DMS114 treated with DMSO at 0.1 percent for 48 hours (cell line): ENCODE data around the gene ADGRV1.

Experiments used
- DNase-seq: peaks from one replicate; lab custom pipeline; 2025; ENCODE audit not compliant: unreplicated experiment; lab: John Stamatoyannopoulos, UW

ADGRV1 gene

DNA sequence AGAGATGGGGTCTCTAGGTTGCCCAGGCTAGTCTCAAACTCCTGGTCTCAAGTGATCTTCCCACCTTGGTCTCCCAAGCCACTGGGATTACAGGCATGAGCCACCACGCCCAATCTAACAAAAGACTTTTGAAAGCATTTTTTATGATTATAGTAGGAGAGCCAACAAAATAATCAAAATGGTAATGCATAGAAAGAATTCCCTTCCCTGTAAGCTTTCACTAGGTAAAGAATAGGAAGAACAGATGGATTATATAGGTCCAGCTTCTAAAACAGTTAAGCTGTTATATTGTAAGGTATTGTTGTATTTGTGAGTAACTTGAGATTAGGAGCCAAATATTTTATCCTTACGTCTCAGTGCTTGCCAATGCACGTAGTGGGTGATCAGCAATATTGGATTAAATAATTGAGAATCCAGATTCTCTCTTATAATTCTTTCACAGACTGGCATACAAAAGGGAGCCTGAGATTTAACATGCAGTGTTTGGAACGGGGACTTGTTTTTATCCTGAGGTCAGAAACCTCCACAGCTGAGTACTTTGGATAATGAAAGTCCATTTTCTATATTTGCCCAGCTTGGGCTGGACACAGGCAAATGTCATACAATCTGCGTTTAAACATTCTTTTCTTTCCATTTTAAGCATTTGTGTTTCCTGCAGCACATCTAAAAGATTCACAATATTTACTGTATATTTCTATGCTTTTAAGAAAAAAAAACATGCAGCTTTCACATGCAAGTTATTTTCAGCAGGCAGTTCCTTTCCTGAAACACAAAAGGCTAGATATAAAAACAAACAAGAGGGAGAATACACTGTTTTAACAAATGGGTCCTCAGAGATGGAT, 586.1 kb downstream of the ADGRV1 start:
- no peak for DNase-seq

DNA sequence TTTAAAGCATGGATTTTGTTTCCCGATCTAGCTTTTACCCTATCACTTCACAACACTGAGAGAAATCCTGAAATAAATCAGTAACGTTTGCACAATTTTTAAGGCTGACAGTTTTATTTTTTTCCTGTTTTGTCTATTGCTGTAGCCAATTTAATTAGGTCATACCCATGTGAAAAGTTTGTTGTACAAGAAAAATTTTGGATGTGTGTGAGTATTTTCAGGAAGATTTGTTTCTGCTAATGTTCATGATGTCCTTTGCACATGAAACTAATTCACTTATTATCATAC, 586.7 kb downstream of the ADGRV1 start:
- DNase-seq, result no peak

DNA sequence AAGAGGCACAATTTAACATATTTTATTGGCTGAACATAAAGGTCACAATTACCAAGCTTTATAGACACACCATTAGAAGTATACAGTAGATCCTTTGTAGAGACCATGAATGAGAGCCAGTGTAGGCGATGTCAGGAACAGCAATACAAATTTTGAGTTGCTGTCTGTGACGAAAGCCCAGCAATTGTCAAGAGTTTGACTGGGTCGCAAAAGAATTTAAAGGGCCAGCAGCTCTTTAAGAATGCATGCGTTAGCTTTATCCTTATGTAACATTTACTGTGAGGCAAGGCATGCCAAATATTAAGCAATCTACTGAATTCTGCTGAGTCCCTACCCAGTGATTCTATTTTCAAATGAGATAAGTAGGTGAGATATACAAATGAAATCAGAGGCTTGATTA, 587.6 kb downstream of the ADGRV1 start:
- no peak for DNase-seq

DNA sequence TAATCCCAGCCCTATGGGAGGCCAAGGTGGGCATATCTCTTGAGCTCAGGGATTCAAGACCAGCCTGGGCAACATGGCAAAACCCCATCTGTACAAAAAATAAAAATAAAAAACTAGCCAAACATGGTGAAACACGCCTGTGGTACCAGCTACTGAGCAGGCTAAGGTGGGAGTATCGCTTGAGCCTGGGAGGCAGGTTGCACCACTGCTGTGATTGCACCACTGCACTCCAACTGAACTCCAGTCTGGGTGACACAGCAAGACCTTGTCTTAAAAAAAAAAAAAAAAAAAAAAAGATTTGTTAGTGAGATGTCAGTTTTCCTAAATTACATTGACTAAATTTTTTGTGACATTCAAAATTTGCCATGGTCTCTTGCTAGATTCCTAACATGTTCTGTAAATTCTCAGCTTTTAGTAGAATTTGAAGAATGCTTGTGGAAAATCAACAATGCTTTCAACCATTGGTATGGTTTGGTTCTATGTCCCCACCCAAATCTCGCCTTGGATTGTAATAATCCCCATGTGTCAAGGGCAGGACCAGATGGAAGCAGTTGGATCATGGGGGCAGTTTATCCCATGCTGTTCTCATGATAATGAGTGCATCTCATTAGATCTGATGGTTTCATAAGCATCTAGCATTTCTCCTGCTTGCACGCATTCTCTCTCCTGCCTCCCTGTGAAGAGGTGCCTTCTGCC, 588.5 kb downstream of the ADGRV1 start:
- no peak for DNase-seq

DNA sequence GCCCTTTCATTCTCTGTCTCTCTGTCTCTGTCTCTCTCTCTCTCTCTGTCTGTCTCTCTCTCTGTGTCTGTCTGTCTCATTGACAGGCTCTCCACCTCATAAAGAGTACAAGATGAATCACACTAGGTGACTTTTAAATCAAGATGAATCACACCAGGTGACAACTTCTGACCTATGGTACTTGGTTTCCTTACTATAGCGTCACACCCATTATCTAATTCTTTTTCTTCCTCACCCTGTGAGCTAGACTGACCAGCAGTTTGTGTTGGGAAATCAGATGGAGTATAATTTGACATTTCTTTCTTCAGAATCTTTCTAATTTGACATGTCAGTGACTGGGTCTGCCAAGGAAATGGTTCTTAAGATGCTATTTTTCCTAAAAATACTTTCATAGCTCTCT, 591.6 kb downstream of the ADGRV1 start:
- DNase-seq, result no peak

DNA sequence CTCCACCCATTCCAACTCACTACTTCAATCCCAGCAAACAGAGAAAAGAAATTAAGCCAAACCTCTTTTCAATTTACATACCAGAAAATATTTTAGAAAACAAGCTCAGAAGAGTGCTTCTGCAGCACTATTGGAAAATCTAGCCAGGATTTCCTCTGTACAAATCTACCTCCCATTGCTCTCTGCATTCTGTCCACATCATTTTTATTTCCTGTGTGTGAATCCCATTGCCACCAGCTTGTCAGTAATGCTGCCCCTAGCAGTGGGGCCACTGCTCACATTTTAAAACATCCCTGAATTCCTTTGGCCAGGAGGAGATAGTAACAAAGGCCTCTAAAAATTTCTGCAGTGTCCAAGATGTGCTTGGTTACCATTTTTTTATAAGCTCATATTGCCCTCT, 592.0 kb downstream of the ADGRV1 start:
- no peak for DNase-seq

DNA sequence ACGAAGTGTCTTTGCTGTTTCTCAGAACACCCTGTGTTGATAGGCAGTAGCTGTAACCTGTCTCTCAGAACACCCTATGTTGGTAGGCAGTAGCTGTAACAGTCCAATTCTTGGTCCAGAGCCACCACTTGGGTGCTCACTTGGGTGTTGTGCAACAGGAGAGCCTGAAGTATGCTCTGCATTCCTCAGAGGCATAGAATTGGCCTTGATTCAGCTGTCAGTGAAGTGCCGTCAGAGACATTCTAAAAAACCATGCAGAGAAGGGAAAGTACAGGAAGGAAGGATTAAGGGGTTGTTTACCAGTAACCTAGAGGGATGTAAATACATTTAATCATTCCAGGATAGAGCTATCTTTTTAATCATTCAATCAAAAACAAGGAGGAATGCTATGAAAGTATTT, 593.4 kb downstream of the ADGRV1 start:
- no peak for DNase-seq

DNA sequence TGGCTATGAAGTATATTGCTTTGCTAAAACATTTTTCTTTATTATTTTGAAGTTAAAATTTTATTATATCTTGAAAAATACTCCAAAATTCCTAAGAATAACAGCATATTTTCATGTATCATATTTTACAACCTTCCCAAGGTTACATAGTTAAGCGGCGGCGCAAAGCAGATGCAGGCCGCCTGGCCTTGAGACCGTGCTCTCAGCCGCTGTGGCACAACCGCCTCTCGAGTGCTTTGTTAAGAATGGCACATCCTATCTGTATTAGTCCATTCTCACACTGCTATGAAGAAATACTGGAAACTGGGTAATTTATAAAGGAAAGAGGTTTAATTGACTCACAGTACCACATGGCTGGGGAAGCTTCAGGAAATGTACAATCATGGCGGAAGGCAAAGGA, 595.7 kb downstream of the ADGRV1 start:
- DNase-seq, result no peak

- no peak for DNase-seq
These were observed 596.7 kb downstream of the ADGRV1 start for GRCh38 chr5:91155274-91155673.

- DNase-seq, result no peak
These were observed 597.6 kb downstream of the ADGRV1 start for GRCh38 chr5:91156242-91156641.

DNA sequence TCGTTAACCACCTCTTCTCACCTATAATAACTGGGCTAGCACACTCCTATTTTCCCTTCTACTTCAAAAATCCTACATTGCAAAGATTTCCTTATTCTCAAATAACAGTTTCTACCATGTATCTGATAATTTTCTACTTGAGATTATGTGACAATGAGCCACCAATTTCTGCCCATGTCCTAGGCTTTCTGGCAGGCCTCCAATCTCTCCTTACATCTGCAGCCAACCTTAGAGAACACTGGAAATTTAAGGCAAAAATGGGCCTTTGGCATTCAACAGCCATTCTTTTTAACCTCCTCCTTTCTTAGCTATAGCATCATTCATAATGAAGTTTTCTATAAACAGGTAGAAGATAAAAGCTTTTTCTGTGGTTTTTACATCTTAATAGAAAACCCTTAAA, 599.4 kb downstream of the ADGRV1 start:
- no peak for DNase-seq

DNA sequence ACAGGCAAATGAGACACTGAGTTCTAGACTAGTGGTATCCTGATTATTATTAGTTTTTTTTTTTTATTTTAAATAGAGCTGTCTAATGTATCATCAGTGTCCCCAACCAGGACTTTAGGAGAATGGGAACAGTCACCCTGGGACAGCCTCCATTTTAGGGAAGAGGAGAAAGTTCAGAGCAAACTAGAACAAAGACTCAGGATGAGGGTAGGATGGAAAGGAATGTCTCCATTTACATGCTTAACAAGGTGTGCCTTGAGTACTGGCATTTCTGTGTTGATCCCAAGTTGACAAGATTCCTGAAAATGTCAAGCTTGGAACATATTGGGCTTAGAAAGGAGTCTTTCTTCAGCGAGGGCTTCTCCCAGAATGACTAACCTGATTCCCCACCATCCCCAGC, 601.0 kb downstream of the ADGRV1 start:
- DNase-seq, result no peak

DNA sequence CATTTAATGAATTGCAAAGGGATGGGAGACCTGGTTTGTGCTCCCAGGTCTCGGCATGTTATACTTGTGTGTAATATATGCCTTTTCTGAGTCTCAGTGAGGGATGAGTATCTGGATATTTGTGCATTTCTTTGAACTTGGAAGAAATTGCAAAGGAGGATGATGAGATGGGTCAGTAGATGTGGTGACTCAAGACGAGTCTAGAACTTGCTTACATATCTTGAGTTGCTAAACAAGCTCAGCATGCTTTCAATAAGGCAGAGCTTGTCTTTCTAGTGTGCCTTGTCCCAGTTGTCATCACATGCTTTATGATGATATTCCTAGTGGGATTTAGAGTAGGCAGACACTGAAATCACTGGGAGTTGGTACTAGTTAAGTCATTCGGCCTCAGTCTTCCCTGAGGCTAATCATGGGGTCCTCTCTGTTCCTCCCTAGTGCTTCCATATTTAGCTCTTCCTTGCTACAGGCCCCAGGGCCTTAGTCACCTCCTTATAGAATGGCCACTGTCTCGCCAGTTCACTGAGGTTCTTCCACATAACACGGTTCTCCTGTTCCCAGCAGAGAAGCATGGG, 602.2 kb downstream of the ADGRV1 start:
- no peak for DNase-seq

GRCh38 chr5:91162534-91163381, 604.2 kb downstream of the ADGRV1 start:
- no peak for DNase-seq

DNA sequence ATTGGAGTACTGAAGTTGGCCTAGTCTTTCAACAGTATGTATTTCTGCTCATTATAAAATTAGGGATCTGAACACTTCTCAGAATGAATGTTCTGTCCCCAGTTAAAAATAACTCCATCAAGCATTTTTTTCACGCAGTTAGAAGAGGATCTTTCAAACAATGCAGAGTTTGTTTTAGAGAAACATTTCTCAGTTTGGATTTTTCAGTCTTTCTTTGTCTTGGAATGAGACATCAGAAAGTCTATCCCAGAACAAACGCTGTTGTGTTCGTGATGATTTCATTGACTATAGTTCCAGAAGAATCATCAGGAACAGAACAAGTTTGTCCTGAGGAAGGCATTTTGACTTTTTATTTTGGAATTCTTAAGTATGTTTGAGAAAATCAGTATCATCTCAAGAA, 605.8 kb downstream of the ADGRV1 start:
- DNase-seq, result no peak

- no peak for DNase-seq
These were observed 607.6 kb downstream of the ADGRV1 start for GRCh38 chr5:91166059-91166807.

DNA sequence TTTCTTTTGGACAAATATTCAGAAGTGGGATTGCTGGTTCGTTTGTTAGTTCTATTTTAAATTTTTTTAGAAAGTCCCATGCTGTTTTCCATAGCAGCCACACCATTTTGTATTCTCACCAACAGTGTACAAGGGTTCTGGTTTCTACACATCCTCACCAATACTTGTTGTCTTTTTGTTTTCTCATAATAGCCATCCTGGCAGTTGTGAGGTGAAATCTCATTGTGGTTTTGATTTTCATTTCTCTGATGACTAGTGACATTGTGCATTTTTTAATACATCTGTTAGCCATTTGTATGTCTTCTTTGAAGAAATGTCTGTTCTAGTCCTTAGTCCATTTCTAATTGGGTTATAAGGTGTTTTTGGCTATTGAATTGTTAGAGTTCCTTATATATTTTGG, 610.3 kb downstream of the ADGRV1 start:
- DNase-seq, result no peak

DNA sequence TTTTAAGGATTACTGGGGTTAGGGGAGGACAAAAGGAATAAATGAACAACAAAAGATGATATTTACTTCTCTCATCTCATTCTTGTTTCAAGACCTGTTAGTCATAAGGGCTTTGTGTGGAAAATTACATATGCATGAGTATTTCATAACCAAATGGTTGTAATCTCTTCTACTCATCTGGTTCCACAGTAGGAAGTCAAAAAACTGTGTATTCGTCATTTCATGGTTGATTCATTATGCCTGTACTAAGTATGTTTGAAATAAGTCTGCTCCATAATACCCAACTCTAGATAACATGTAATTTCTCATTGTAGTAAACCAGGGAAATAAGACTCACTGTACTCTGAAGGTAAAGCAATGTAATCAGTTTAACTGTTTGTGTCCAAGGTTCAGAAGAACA, 611.7 kb downstream of the ADGRV1 start:
- no peak for DNase-seq

DNA sequence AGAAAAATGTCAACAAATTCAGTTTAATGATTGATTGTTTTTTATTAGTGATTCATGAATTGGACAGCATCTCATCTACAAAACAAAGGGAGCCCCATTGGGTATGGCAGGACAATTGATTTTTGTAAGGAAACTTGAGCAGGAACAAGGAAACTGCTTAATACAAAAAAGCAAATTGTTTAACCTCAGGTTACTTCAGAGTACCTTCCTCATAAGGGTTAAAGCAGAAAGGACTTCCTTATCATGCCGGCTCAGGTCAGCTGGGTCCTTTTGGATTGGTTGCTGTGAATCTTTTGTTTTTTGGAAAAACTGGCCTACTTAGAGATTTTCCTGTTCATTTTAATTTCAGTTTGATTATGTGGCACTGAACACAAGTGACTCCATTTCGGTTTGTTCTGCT, 612.7 kb downstream of the ADGRV1 start:
- no peak for DNase-seq

- no peak for DNase-seq
These were observed 615.8 kb downstream of the ADGRV1 start for GRCh38 chr5:91174396-91174795.

DNA sequence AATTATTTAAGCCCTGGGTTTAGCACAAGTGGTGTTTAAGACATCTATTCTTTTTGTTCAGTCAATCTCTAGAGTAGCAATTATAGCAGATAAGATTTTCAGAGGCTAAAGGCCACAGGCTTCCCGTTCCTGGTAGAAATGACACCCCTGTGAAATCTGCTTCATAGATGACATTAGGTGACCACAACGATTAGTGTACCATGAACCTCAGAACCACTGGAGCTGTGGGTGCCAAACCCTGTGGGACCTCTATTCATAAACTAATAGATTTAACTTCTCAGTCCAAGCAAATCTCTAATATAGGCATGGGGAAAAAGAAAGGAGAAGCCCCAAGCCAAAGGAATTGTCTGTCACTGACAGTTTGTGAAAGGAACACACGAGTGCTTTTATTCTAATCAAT, 617.1 kb downstream of the ADGRV1 start:
- no peak for DNase-seq
